ENCODE data around the gene RAB11A. TPM values are rescaled to one million over a fixed set of nuclear protein-coding genes. Genes with fewer than 3 reads are reported as not detected.

The RAB11A gene
- total RNA-seq, 1 experiment from 2014 or later, result 245 TPM

GRCh38 chr15:65869126-65869953, at the start of gene RAB11A (continued):
- TF ChIP-seq ATF1 (CRISPR knock-in tag; IDR thresholded peaks at IDR 0.05) (no peak), IRF2 (CRISPR knock-in tag; IDR thresholded peaks at IDR 0.05; ENCODE audit: borderline replicate concordance, low read depth) (no peak), ZBTB21 (CRISPR knock-in tag; IDR thresholded peaks at IDR 0.05; ENCODE audit: borderline replicate concordance) (no peak), ZNF121 (CRISPR knock-in tag; IDR thresholded peaks at IDR 0.05) (no peak), AFF4 (CRISPR knock-in tag; IDR thresholded peaks at IDR 0.05; ENCODE audit: borderline replicate concordance) (no peak), IRF1 (CRISPR knock-in tag; IDR thresholded peaks at IDR 0.05) (peak; percentile 66; the same call in 1 of the 2 replicates), NR3C1 (CRISPR knock-in tag; conservative IDR thresholded peaks at IDR 0.05; ENCODE audit: low read depth) (no peak), NFYB (CRISPR knock-in tag; conservative IDR thresholded peaks at IDR 0.05; ENCODE audit: low read depth) (0 out of 2 replicates have a peak, but pooled peaks have one; percentile 14), JAZF1 (CRISPR knock-in tag; IDR thresholded peaks at IDR 0.05) (no peak), ESRRA (CRISPR knock-in tag; IDR thresholded peaks at IDR 0.05; ENCODE audit: borderline replicate concordance) (peak; percentile 72; the same call in 1 of the 2 replicates), ZNF138 (CRISPR knock-in tag; conservative IDR thresholded peaks at IDR 0.05) (no peak), PRRX2 (CRISPR knock-in tag; IDR thresholded peaks at IDR 0.05) (no peak; the same call in 1 of the 2 replicates), GRHL2 (CRISPR knock-in tag; IDR thresholded peaks at IDR 0.05; ENCODE audit: insufficient replicate concordance, severe bottlenecking) (no peak), MAX (CRISPR knock-in tag; IDR thresholded peaks at IDR 0.05) (peak; percentile 83), RORB (CRISPR knock-in tag; IDR thresholded peaks at IDR 0.05) (peak; percentile 49; the same call in 1 of the 2 replicates)
- TF ChIP-seq, protein P1, sequence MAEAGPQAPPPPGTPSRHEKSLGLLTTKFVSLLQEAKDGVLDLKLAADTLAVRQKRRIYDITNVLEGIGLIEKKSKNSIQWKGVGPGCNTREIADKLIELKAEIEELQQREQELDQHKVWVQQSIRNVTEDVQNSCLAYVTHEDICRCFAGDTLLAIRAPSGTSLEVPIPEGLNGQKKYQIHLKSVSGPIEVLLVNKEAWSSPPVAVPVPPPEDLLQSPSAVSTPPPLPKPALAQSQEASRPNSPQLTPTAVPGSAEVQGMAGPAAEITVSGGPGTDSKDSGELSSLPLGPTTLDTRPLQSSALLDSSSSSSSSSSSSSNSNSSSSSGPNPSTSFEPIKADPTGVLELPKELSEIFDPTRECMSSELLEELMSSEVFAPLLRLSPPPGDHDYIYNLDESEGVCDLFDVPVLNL (CRISPR knock-in tag; IDR thresholded peaks at IDR 0.05; ENCODE audit: borderline replicate concordance, low read depth), result peak; percentile 11; the same call in 1 of the 2 replicates
- TF ChIP-seq, protein P2, sequence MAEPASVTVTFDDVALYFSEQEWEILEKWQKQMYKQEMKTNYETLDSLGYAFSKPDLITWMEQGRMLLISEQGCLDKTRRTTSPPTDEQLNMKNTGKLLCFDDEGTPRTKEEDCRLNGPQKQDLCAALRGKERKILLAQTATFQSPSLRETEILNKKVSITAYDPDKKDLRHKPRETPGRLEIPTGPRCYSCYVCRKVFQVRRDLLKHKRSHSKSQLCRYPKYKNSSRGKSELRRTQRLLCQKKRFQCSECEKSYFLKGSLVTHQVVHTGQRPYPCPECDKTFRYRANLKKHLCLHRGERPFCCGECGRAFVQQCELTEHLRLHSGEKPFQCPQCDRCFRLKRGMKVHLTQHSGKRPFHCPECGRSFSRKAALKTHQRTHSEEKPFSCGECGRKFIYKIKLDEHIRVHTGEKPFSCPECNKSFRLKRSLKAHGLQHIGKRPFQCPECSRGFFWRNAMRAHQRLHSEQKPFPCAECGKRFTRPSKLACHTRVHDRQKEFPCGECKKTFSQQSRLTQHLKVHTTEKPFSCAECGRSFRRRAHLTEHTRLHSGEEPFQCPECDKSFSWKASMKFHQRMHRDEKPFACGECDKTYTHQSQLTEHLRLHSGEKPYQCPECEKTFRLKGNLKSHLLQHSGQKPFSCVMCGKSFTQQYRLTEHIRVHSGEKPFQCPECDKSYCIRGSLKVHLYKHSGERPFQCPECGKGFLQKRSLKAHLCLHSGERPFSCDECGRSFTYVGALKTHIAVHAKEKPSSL (CRISPR knock-in tag; conservative IDR thresholded peaks at IDR 0.05), result no peak
- TF ChIP-seq, protein P3, sequence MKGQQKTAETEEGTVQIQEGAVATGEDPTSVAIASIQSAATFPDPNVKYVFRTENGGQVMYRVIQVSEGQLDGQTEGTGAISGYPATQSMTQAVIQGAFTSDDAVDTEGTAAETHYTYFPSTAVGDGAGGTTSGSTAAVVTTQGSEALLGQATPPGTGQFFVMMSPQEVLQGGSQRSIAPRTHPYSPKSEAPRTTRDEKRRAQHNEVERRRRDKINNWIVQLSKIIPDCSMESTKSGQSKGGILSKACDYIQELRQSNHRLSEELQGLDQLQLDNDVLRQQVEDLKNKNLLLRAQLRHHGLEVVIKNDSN (CRISPR knock-in tag; IDR thresholded peaks at IDR 0.05), result no peak
- TF ChIP-seq, protein P4, sequence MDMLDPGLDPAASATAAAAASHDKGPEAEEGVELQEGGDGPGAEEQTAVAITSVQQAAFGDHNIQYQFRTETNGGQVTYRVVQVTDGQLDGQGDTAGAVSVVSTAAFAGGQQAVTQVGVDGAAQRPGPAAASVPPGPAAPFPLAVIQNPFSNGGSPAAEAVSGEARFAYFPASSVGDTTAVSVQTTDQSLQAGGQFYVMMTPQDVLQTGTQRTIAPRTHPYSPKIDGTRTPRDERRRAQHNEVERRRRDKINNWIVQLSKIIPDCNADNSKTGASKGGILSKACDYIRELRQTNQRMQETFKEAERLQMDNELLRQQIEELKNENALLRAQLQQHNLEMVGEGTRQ (CRISPR knock-in tag; IDR thresholded peaks at IDR 0.05), result no peak
- TF ChIP-seq, protein P5, sequence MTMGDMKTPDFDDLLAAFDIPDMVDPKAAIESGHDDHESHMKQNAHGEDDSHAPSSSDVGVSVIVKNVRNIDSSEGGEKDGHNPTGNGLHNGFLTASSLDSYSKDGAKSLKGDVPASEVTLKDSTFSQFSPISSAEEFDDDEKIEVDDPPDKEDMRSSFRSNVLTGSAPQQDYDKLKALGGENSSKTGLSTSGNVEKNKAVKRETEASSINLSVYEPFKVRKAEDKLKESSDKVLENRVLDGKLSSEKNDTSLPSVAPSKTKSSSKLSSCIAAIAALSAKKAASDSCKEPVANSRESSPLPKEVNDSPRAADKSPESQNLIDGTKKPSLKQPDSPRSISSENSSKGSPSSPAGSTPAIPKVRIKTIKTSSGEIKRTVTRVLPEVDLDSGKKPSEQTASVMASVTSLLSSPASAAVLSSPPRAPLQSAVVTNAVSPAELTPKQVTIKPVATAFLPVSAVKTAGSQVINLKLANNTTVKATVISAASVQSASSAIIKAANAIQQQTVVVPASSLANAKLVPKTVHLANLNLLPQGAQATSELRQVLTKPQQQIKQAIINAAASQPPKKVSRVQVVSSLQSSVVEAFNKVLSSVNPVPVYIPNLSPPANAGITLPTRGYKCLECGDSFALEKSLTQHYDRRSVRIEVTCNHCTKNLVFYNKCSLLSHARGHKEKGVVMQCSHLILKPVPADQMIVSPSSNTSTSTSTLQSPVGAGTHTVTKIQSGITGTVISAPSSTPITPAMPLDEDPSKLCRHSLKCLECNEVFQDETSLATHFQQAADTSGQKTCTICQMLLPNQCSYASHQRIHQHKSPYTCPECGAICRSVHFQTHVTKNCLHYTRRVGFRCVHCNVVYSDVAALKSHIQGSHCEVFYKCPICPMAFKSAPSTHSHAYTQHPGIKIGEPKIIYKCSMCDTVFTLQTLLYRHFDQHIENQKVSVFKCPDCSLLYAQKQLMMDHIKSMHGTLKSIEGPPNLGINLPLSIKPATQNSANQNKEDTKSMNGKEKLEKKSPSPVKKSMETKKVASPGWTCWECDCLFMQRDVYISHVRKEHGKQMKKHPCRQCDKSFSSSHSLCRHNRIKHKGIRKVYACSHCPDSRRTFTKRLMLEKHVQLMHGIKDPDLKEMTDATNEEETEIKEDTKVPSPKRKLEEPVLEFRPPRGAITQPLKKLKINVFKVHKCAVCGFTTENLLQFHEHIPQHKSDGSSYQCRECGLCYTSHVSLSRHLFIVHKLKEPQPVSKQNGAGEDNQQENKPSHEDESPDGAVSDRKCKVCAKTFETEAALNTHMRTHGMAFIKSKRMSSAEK (CRISPR knock-in tag; IDR thresholded peaks at IDR 0.05; ENCODE audit: borderline replicate concordance), result 0 out of 2 replicates have a peak, but pooled peaks have one; percentile 67
- TF ChIP-seq, protein P6, sequence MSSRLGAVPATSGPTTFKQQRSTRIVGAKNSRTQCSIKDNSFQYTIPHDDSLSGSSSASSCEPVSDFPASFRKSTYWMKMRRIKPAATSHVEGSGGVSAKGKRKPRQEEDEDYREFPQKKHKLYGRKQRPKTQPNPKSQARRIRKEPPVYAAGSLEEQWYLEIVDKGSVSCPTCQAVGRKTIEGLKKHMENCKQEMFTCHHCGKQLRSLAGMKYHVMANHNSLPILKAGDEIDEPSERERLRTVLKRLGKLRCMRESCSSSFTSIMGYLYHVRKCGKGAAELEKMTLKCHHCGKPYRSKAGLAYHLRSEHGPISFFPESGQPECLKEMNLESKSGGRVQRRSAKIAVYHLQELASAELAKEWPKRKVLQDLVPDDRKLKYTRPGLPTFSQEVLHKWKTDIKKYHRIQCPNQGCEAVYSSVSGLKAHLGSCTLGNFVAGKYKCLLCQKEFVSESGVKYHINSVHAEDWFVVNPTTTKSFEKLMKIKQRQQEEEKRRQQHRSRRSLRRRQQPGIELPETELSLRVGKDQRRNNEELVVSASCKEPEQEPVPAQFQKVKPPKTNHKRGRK (CRISPR knock-in tag; IDR thresholded peaks at IDR 0.05; ENCODE audit: borderline replicate concordance), result no peak

Measured in WTC11 (cell line).